ENCODE measurements around the gene SLC17A8. TPM values are rescaled to one million over a fixed set of nuclear protein-coding genes. Genes with fewer than 3 reads are reported as not detected.
"Not testable (repeated sequence)": the region's sequence is repeated elsewhere in the genome, so short reads cannot be mapped to it uniquely, and the experiment has no call there.

SLC17A8 gene
- total RNA-seq, 1 experiment from 2014 or later: not detected

DNA sequence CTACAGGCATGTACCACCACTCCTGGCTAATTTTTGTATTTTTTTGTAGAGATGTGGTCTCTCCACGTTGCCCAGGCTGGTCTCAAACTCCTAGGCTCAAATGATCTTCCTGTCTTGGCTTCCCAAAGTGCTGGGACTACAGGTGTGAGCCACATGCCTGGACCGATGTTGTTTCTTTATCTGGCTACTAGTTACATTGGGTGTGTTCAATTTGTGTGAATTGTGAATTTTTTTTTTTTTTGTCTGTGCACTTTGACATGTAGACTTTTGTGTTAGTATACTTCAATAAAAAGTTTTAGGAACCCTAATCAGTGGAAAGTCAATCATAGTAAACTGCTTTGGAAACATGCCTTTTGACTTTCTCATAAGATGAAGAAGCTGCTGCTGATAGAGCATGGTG lies 24.0 kb upstream of the SLC17A8 start:
- intact Hi-C loops (cut with micrococcal nuclease): no loop called here
- BruUV-seq (replicated peaks): no TSS peak
- Mint-ChIP-seq H3K27me3 (ENCODE audit: insufficient read depth, unreplicated experiment) (no peaks in the 10 kb centered on the region), H3K36me3 (ENCODE audit: insufficient read depth, unreplicated experiment) (peaks cover 77% of the 10 kb centered on the region), H3K9me3 (ENCODE audit: unreplicated experiment) (no peaks in the 10 kb centered on the region), H3K4me3 (ENCODE audit: unreplicated experiment) (no peak overlapping the region), H3K4me1 (ENCODE audit: insufficient read depth, unreplicated experiment) (peaks cover 4% of the 10 kb centered on the region), H3K27ac (ENCODE audit: low read depth, unreplicated experiment) (peak overlapping the region; percentile 13)
- ChIA-PET POLR2A (interaction anchor here (1.1 kb wide), 1 partner anchor 8 kb away, joined by 3 read pairs; no protein-coding TSS in a partner anchor), CTCF (interaction anchor here (1.0 to 2.1 kb wide), 4 partner anchors 9 to 222 kb away, joined by 3 to 9 read pairs (median 4); no protein-coding TSS in a partner anchor)
- TF ChIP-seq, protein P1, sequence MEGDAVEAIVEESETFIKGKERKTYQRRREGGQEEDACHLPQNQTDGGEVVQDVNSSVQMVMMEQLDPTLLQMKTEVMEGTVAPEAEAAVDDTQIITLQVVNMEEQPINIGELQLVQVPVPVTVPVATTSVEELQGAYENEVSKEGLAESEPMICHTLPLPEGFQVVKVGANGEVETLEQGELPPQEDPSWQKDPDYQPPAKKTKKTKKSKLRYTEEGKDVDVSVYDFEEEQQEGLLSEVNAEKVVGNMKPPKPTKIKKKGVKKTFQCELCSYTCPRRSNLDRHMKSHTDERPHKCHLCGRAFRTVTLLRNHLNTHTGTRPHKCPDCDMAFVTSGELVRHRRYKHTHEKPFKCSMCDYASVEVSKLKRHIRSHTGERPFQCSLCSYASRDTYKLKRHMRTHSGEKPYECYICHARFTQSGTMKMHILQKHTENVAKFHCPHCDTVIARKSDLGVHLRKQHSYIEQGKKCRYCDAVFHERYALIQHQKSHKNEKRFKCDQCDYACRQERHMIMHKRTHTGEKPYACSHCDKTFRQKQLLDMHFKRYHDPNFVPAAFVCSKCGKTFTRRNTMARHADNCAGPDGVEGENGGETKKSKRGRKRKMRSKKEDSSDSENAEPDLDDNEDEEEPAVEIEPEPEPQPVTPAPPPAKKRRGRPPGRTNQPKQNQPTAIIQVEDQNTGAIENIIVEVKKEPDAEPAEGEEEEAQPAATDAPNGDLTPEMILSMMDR (IDR thresholded peaks at IDR 0.05; ENCODE audit: unreplicated experiment): no peak
- DNase-seq (ENCODE audit: unreplicated experiment): no peak

DNA sequence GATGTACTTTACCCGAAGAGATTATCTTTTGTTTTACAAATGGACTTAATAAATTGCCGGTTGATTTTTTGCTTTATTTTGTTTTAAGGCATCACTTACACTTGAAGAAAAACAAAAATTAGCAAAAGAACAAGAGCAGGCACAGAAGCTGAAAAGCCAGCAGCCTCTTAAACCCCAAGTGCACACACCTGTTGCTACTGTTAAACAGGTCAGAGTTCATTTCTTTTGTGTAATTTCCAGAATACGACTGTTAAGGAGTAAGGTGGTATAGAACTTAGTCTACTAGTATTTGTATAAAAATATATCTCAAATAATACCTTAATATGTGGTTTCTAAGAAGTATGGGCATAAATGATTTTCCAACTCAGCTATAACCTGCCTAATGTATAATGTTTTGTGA lies 19.6 kb upstream of the SLC17A8 start:
- ChIA-PET POLR2A (interaction anchor here (1.1 kb wide), 1 partner anchor 70 kb away, joined by 3 read pairs; no protein-coding TSS in a partner anchor), CTCF (interaction anchor here (1.1 to 2.0 kb wide), 3 partner anchors 11 to 218 kb away, joined by 3 to 7 read pairs (median 6); no protein-coding TSS in a partner anchor)
- no peak for DNase-seq (ENCODE audit: unreplicated experiment)
- no TSS peak for BruUV-seq (replicated peaks)
- no peak overlapping the region for H3K27ac Mint-ChIP-seq (ENCODE audit: low read depth, unreplicated experiment)
- H3K4me1 Mint-ChIP-seq (ENCODE audit: insufficient read depth, unreplicated experiment): peaks cover 4% of the 10 kb centered on the region
- H3K9me3 Mint-ChIP-seq (ENCODE audit: unreplicated experiment): no peaks in the 10 kb centered on the region
- H3K27me3 Mint-ChIP-seq (ENCODE audit: insufficient read depth, unreplicated experiment): no peaks in the 10 kb centered on the region
- H3K4me3 Mint-ChIP-seq (ENCODE audit: unreplicated experiment): no peak overlapping the region
- peaks cover 65% of the 10 kb centered on the region for H3K36me3 Mint-ChIP-seq (ENCODE audit: insufficient read depth, unreplicated experiment)
- TF ChIP-seq, protein P1 (IDR thresholded peaks at IDR 0.05; ENCODE audit: unreplicated experiment): no peak
- intact Hi-C loops (cut with micrococcal nuclease): no loop called here

DNA sequence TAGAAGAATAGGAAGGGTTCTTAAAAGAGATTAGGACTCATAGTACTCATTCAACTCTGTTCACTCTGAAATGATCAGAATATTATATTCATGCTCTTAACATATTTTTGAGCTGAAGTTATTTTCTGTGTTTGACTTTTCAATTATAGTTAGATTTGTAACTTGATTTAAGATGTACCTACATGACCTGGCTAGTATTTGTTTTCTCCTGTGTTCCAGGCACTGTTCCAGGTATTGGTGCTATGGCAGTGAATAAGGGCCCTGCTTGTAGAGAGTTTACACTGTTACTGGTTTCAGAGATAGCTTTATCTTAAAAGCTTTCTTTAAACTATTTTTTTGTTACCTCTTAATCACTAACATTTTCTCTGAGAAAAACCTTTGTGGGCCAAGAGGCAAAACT lies 19.1 kb upstream of the SLC17A8 start:
- no peaks in the 10 kb centered on the region for H3K9me3 Mint-ChIP-seq (ENCODE audit: unreplicated experiment)
- POLR2A ChIA-PET: interaction anchor here (1.1 kb wide), 1 partner anchor 70 kb away, joined by 3 read pairs; no protein-coding TSS in a partner anchor
- no peak overlapping the region for H3K4me3 Mint-ChIP-seq (ENCODE audit: unreplicated experiment)
- peaks cover 61% of the 10 kb centered on the region for H3K36me3 Mint-ChIP-seq (ENCODE audit: insufficient read depth, unreplicated experiment)
- no peak for DNase-seq (ENCODE audit: unreplicated experiment)
- H3K27me3 Mint-ChIP-seq (ENCODE audit: insufficient read depth, unreplicated experiment): no peaks in the 10 kb centered on the region
- CTCF ChIA-PET: interaction anchor here (0.8 to 2.0 kb wide), 3 partner anchors 9 to 217 kb away, joined by 3 to 7 read pairs (median 6); no protein-coding TSS in a partner anchor
- no TSS peak for BruUV-seq (replicated peaks)
- intact Hi-C loops (cut with micrococcal nuclease): no loop called here
- H3K27ac Mint-ChIP-seq (ENCODE audit: low read depth, unreplicated experiment): no peak overlapping the region
- peaks cover 4% of the 10 kb centered on the region for H3K4me1 Mint-ChIP-seq (ENCODE audit: insufficient read depth, unreplicated experiment)
- TF ChIP-seq, protein P1 (IDR thresholded peaks at IDR 0.05; ENCODE audit: unreplicated experiment): no peak

DNA sequence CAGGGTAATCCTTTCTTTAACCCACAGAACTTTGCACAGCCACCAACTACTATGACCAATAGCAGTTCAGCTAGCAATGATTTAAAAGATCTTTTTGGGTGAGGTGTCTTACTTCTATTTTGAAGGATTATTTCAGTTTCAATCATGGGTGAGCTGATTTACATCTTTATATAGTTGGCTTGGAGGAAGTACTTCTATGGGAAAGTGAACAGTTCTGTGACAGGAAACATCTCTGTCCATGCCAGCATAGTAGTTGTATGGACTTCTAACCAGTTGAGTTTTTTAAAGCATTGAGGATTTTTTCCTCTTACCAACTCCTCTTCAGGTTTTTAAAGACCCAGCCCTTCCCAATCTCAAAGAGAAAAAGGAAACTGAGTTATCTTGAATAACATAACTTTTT lies 17.8 kb upstream of the SLC17A8 start:
- CTCF ChIA-PET: interaction anchor here (0.6 to 0.7 kb wide), 2 partner anchors 26 to 234 kb away, joined by 3 to 4 read pairs; no protein-coding TSS in a partner anchor
- POLR2A ChIA-PET: no interaction called here
- intact Hi-C loops (cut with micrococcal nuclease): no loop called here
- no peak for DNase-seq (ENCODE audit: unreplicated experiment)
- TF ChIP-seq, protein P1 (IDR thresholded peaks at IDR 0.05; ENCODE audit: unreplicated experiment): no peak
- peaks cover 4% of the 10 kb centered on the region for H3K4me1 Mint-ChIP-seq (ENCODE audit: insufficient read depth, unreplicated experiment)
- no peak overlapping the region for H3K4me3 Mint-ChIP-seq (ENCODE audit: unreplicated experiment)
- BruUV-seq (replicated peaks): no TSS peak
- no peaks in the 10 kb centered on the region for H3K27me3 Mint-ChIP-seq (ENCODE audit: insufficient read depth, unreplicated experiment)
- no peaks in the 10 kb centered on the region for H3K9me3 Mint-ChIP-seq (ENCODE audit: unreplicated experiment)
- H3K27ac Mint-ChIP-seq (ENCODE audit: low read depth, unreplicated experiment): no peak overlapping the region
- H3K36me3 Mint-ChIP-seq (ENCODE audit: insufficient read depth, unreplicated experiment): peaks cover 48% of the 10 kb centered on the region

DNA sequence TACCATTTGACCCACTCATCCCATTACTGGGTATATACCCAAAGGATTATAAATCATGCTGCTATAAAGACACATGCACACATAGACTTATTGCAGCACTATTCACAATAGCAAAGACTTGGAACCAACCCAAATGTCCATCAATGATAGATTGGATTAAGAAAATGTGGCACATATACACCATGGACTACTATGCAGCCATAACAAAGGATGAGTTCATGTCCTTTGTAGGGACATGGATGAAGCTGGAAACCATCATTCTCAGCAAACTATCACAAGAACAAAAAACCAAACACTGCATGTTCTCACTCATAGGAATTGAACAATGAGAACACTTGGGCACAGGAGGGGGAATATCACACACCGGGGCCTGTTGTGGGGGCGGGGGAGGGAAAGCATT lies 14.0 kb upstream of the SLC17A8 start:
- H3K4me3 Mint-ChIP-seq (ENCODE audit: unreplicated experiment); H3K4me1 Mint-ChIP-seq (ENCODE audit: insufficient read depth, unreplicated experiment); H3K27me3 Mint-ChIP-seq (ENCODE audit: insufficient read depth, unreplicated experiment); H3K9me3 Mint-ChIP-seq (ENCODE audit: unreplicated experiment); H3K27ac Mint-ChIP-seq (ENCODE audit: low read depth, unreplicated experiment); intact Hi-C loops (cut with micrococcal nuclease); BruUV-seq (replicated peaks); DNase-seq (ENCODE audit: unreplicated experiment); POLR2A ChIA-PET: not testable (repeated sequence)
- CTCF ChIA-PET: interaction anchor here (0.5 to 9.9 kb wide), 2 partner anchors 213 to 290 kb away, joined by 3 to 99 read pairs; no protein-coding TSS in a partner anchor
- peaks cover 25% of the 10 kb centered on the region for H3K36me3 Mint-ChIP-seq (ENCODE audit: insufficient read depth, unreplicated experiment)

DNA sequence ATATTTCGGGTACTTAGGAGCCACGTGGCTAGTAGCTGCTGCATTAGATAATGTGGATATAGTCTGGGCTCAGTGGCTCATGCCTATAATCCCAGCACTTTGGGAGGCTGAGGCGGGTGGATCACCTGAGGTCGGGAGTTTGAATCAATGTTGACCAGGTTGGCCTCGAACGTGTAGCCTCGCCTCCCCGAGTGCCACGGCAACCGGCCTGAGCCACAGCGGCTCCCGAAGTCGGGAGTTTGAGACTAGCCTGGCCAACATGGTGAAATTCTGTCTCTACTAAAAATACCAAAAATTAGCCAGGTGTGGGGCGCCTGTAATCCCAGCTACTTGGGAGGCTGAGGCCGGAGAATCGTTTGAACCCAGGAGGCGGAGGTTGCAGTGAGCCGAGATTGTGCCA lies 12.5 kb upstream of the SLC17A8 start:
- H3K4me3 Mint-ChIP-seq (ENCODE audit: unreplicated experiment); H3K4me1 Mint-ChIP-seq (ENCODE audit: insufficient read depth, unreplicated experiment); POLR2A ChIA-PET; H3K27ac Mint-ChIP-seq (ENCODE audit: low read depth, unreplicated experiment); intact Hi-C loops (cut with micrococcal nuclease); DNase-seq (ENCODE audit: unreplicated experiment); H3K9me3 Mint-ChIP-seq (ENCODE audit: unreplicated experiment); H3K27me3 Mint-ChIP-seq (ENCODE audit: insufficient read depth, unreplicated experiment); BruUV-seq (replicated peaks): not testable (repeated sequence)
- CTCF ChIA-PET: interaction anchor here (0.7 to 9.9 kb wide), 2 partner anchors 212 to 562 kb away, joined by 3 to 99 read pairs; no protein-coding TSS in a partner anchor
- peaks cover 13% of the 10 kb centered on the region for H3K36me3 Mint-ChIP-seq (ENCODE audit: insufficient read depth, unreplicated experiment)
